Suprapubic skin (tissue), 4 donors: ENCODE data around the gene PRELID1.

Experiments
- EP300 ChIP-seq: sonication (generic); formaldehyde crosslinking; IDR thresholded peaks from one replicate; pipeline ENCODE4 v1.6.1; 2017; ENCODE audit warnings: antibody characterized with exemption
- POLR2A ChIP-seq, 2 donors: fragments of 450-650 bp; IDR thresholded peaks; one replicate each; pipeline ENCODE4 v1.6.1; 2017; ENCODE audit warnings: antibody characterized with exemption in 2 of 2, mild to moderate bottlenecking in 2 of 2, moderate library complexity in 2 of 2
- POLR2AphosphoS5 ChIP-seq, 3 donors: sonication (generic); formaldehyde crosslinking; IDR thresholded peaks; one replicate each; pipeline ENCODE4 v1.6.1; 2017; ENCODE audit warnings: antibody characterized with exemption in 3 of 3
- TF ChIP-seq, protein P1 (sequence below), 2 donors: fragments of 200-600 bp in 1 of 2; fragments of 450-650 bp in 1 of 2; sonication (generic) in 1 of 2; IDR thresholded peaks; one replicate each; pipeline ENCODE4 v1.5.1; 2016 to 2019; ENCODE audit warnings: antibody characterized with exemption in 2 of 2, mild to moderate bottlenecking in 1 of 2, moderate library complexity in 1 of 2

DNA sequence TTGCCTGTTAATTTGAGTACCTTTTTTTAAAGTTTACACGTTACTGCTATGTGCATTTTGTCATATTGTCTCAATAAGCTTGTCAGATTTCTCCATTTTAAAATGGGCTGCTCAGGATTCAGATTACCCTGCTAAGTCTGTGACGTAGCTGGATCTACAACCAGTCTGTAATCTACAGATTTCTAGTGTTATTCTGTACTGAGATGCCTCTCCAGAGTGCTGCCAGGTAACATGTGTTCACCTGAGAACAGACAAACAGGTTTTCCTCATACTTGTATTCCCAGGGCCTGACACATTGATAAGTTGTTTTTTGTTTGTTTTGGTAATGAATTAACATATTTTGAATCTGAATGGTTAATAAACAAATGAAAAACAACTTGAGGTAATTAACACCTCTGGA, 15.4 kb upstream of the PRELID1 start:
- TF ChIP-seq POLR2AphosphoS5 (IDR thresholded peaks at IDR 0.05) (no peak), POLR2A (IDR thresholded peaks at IDR 0.05) (no peak), EP300 (no peak)
- TF ChIP-seq, protein P1, sequence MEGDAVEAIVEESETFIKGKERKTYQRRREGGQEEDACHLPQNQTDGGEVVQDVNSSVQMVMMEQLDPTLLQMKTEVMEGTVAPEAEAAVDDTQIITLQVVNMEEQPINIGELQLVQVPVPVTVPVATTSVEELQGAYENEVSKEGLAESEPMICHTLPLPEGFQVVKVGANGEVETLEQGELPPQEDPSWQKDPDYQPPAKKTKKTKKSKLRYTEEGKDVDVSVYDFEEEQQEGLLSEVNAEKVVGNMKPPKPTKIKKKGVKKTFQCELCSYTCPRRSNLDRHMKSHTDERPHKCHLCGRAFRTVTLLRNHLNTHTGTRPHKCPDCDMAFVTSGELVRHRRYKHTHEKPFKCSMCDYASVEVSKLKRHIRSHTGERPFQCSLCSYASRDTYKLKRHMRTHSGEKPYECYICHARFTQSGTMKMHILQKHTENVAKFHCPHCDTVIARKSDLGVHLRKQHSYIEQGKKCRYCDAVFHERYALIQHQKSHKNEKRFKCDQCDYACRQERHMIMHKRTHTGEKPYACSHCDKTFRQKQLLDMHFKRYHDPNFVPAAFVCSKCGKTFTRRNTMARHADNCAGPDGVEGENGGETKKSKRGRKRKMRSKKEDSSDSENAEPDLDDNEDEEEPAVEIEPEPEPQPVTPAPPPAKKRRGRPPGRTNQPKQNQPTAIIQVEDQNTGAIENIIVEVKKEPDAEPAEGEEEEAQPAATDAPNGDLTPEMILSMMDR (IDR thresholded peaks at IDR 0.05), result no peak
